H9 (cell line): ENCODE data around the gene BUD13. TPM values are rescaled to one million over a fixed set of nuclear protein-coding genes. Genes with fewer than 3 reads are reported as not detected.

Experiments used
- DNase-seq: peaks from one replicate; pipeline ENCODE4 v3.0.0-alpha.2; 2017
- H2AFZ ChIP-seq: one replicate; pipeline ENCODE4 v1.6.1; 2013; ENCODE audit warnings: mild to moderate bottlenecking, low read length, control low read depth, moderate library complexity
- H2AK5ac ChIP-seq: 2 replicates; pipeline ENCODE4 v1.6.1; 2013; ENCODE audit warnings: low read length, control low read depth, mixed read lengths; ENCODE audit not compliant: insufficient read length
- H2BK120ac ChIP-seq: one replicate; pipeline ENCODE4 v1.6.1; 2013; ENCODE audit warnings: low read depth, mild to moderate bottlenecking, low read length, control low read depth, inconsistent platforms; ENCODE audit not compliant: poor library complexity, severe bottlenecking
- H2BK12ac ChIP-seq: 2 replicates; pipeline ENCODE4 v1.6.1; 2013; ENCODE audit warnings: low read length, control low read depth, mixed read lengths, low read depth; ENCODE audit not compliant: insufficient read length
- H2BK15ac ChIP-seq: 2 replicates; pipeline ENCODE4 v1.6.1; 2013; ENCODE audit warnings: low read depth, low read length, control low read depth
- H2BK20ac ChIP-seq: one replicate; pipeline ENCODE4 v1.6.1; 2013; ENCODE audit warnings: low read depth, mild to moderate bottlenecking, low read length, control low read depth, inconsistent platforms; ENCODE audit not compliant: poor library complexity, severe bottlenecking
- H2BK5ac ChIP-seq: 2 replicates; pipeline ENCODE4 v1.6.1; 2013; ENCODE audit warnings: low read length, control low read depth, mixed read lengths; ENCODE audit not compliant: insufficient read length
- H3K14ac ChIP-seq: 2 replicates; pipeline ENCODE4 v1.6.1; 2013; ENCODE audit warnings: low read length, control low read depth; ENCODE audit not compliant: insufficient read depth
- H3K18ac ChIP-seq: 2 replicates; pipeline ENCODE4 v1.6.1; 2013; ENCODE audit warnings: low read depth, mild to moderate bottlenecking, mixed read lengths, low read length, control low read depth; ENCODE audit not compliant: insufficient read length
- H3K23ac ChIP-seq: 2 replicates; pipeline ENCODE4 v1.6.1; 2013; ENCODE audit warnings: low read length, control low read depth, mixed read lengths, low read depth; ENCODE audit not compliant: insufficient read length
- H3K23me2 ChIP-seq: 2 replicates; pipeline ENCODE4 v1.6.1; 2013; ENCODE audit warnings: low read depth, mild to moderate bottlenecking, mixed read lengths, low read length, control low read depth; ENCODE audit not compliant: insufficient read length, poor library complexity, severe bottlenecking
- H3K27ac ChIP-seq: 2 replicates; pipeline ENCODE4 v1.5.1; 2013; ENCODE audit warnings: low read length, control low read depth, mixed read lengths, low read depth; ENCODE audit not compliant: insufficient read length
- H3K27me3 ChIP-seq: 2 replicates; pipeline ENCODE4 v1.6.1; 2013; ENCODE audit warnings: low read length, control low read depth, inconsistent platforms; ENCODE audit not compliant: insufficient read depth
- H3K4ac ChIP-seq: 2 replicates; pipeline ENCODE4 v1.6.1; 2013; ENCODE audit warnings: low read depth, mild to moderate bottlenecking, control low read depth, inconsistent platforms, low read length, moderate library complexity
- H3K4me1 ChIP-seq: 2 replicates; pipeline ENCODE4 v1.6.1; 2013; ENCODE audit warnings: low read length, control low read depth, inconsistent platforms; ENCODE audit not compliant: insufficient read depth
- H3K4me2 ChIP-seq: 2 replicates; pipeline ENCODE4 v1.6.1; 2013; ENCODE audit warnings: low read length, control low read depth, mixed read lengths; ENCODE audit not compliant: insufficient read length, insufficient read depth
- H3K56ac ChIP-seq: 2 replicates; pipeline ENCODE4 v1.6.1; 2013; ENCODE audit warnings: low read depth, mild to moderate bottlenecking, mixed read lengths, low read length, control low read depth; ENCODE audit not compliant: insufficient read length
- H3K79me1 ChIP-seq: 2 replicates; pipeline ENCODE4 v1.6.1; 2013; ENCODE audit warnings: low read depth, mild to moderate bottlenecking, moderate library complexity, low read length, control low read depth, inconsistent platforms; ENCODE audit not compliant: insufficient read depth, poor library complexity, severe bottlenecking
- H3K79me2 ChIP-seq: 2 replicates; pipeline ENCODE4 v1.6.1; 2013; ENCODE audit warnings: low read length, control low read depth, inconsistent platforms; ENCODE audit not compliant: insufficient read depth
- H3K9ac ChIP-seq: 2 replicates; pipeline ENCODE4 v1.6.1; 2013; ENCODE audit warnings: low read length, control low read depth, mixed read lengths; ENCODE audit not compliant: insufficient read length; ENCODE audit errors: extremely low read depth
- H3K9me3 ChIP-seq: one replicate; pipeline ENCODE4 v1.6.1; 2013; ENCODE audit warnings: low read depth, low read length, inconsistent platforms; ENCODE audit not compliant: control insufficient read depth
- H3T11ph ChIP-seq: one replicate; pipeline ENCODE4 v1.6.1; 2013; ENCODE audit warnings: mild to moderate bottlenecking, low read length, control low read depth, inconsistent platforms
- H4K20me1 ChIP-seq: one replicate; pipeline ENCODE4 v1.6.1; 2013; ENCODE audit not compliant: control insufficient read depth, insufficient read length, insufficient read depth
- H4K5ac ChIP-seq: 2 replicates; pipeline ENCODE4 v1.6.1; 2013; ENCODE audit warnings: low read depth, mild to moderate bottlenecking, mixed read lengths, low read length, control low read depth; ENCODE audit not compliant: insufficient read length
- H4K8ac ChIP-seq: replicated peaks from 2 replicates; pipeline ENCODE4 v1.6.1; 2013; ENCODE audit warnings: low read length, control low read depth, mixed read lengths, low read depth; ENCODE audit not compliant: insufficient read length
- H4K91ac ChIP-seq: 2 replicates; pipeline ENCODE4 v1.6.1; 2013; ENCODE audit warnings: low read depth, mild to moderate bottlenecking, moderate library complexity, mixed read lengths, low read length, control low read depth; ENCODE audit not compliant: insufficient read length
- H3K27ac Mint-ChIP-seq, 3 experiments: 2 replicates in 2 of 3; 3 replicates in 1 of 3; pipeline ENCODE4 v1.8.0; 2020 to 2021; ENCODE audit warnings: mixed read lengths in 3 of 3, mild to moderate bottlenecking in 1 of 3, moderate library complexity in 1 of 3
- H3K27me3 Mint-ChIP-seq: 2 replicates; pipeline ENCODE4 v1.8.0; 2021; ENCODE audit warnings: low read depth, mild to moderate bottlenecking, moderate library complexity, mixed read lengths
- H3K36me3 Mint-ChIP-seq, 3 experiments: 2 replicates in 2 of 3; 3 replicates in 1 of 3; pipeline ENCODE4 v1.8.0; 2020 to 2021; ENCODE audit warnings: low read depth in 3 of 3, mixed read lengths in 3 of 3; ENCODE audit not compliant: insufficient read depth in 1 of 3
- H3K4me1 Mint-ChIP-seq, 2 experiments: 2 replicates each; pipeline ENCODE4 v1.8.0; 2020; ENCODE audit warnings: mixed read lengths in 2 of 2
- H3K4me3 Mint-ChIP-seq, 2 experiments: 2 replicates in 1 of 2; 3 replicates in 1 of 2; pipeline ENCODE4 v1.8.0; 2020 to 2021; ENCODE audit warnings: mild to moderate bottlenecking in 2 of 2, mixed read lengths in 2 of 2, moderate library complexity in 1 of 2
- H3K9me3 Mint-ChIP-seq, 2 experiments: 2 replicates in 1 of 2; 3 replicates in 1 of 2; pipeline ENCODE4 v1.8.0; 2020; ENCODE audit warnings: mild to moderate bottlenecking in 2 of 2, mixed read lengths in 2 of 2, moderate library complexity in 1 of 2
- WGBS: extraction: QIAGEN DNeasy Blood & Tissue Kit; methylation state at CpG from one replicate; pipeline ENCODE4 v1.1.7; 2013; ENCODE audit warnings: missing lambda C conversion rate, low lambda C conversion rate, mixed read lengths; ENCODE audit not compliant: insufficient read length; ENCODE audit errors: extremely low coverage; 5-methylcytosine and 5-hydroxymethylcytosine counted together
- total RNA-seq: library from RNA; stranded (reverse); gene quantifications from 2 replicates; pipeline ENCODE4 v1.2.1, GENCODE V29; 2021
- TF ChIP-seq, protein P1 (sequence below): fragments of 200-600 bp; sonication (generic); conservative IDR thresholded peaks from 3 replicates; pipeline ENCODE4 v1.8.0; 2021; ENCODE audit warnings: antibody characterized with exemption, mild to moderate bottlenecking

BUD13 gene
- total RNA-seq, 1 experiment from 2014 or later = 30.0 TPM

- H3K56ac ChIP-seq = no peak overlapping the region
- no peaks in the 10 kb centered on the region for H3K4me1 Mint-ChIP-seq
- peaks cover 9% of the 10 kb centered on the region for H3K27me3 Mint-ChIP-seq
Observed at GRCh38 chr11:116814502-116814901, 41.7 kb upstream of the BUD13 start.

More at GRCh38 chr11:116814502-116814901, 41.7 kb upstream of the BUD13 start:
- Histone ChIP-seq H4K91ac (no peak overlapping the region), H3K79me1 (no peaks in the 10 kb centered on the region), H3K4me2 (no peak overlapping the region), H3K27me3 (no peaks in the 10 kb centered on the region), H3K4ac (no peak overlapping the region), H2AK5ac (no peak overlapping the region), H4K5ac (no peak overlapping the region), H3K18ac (no peak overlapping the region), H4K20me1 (no peaks in the 10 kb centered on the region), H3K23ac (no peak overlapping the region), H2BK5ac (no peak overlapping the region), H3K79me2 (no peaks in the 10 kb centered on the region), H2BK120ac (no peak overlapping the region), H3T11ph (no peak overlapping the region), H3K9ac (no peak overlapping the region), H3K23me2 (peaks cover 4% of the 10 kb centered on the region), H3K14ac (no peak overlapping the region), H3K27ac (no peak overlapping the region), H2BK15ac (no peak overlapping the region), H3K9me3 (no peaks in the 10 kb centered on the region), H3K4me1 (no peaks in the 10 kb centered on the region), H2AFZ (no peak overlapping the region), H2BK12ac (no peak overlapping the region), H2BK20ac (no peak overlapping the region), H4K8ac (no peak overlapping the region)
- no peak for DNase-seq
- no CpG with 5 or more reads among the region's 6 CpGs for WGBS
- no peak overlapping the region for H3K27ac Mint-ChIP-seq
- no peak overlapping the region for H3K4me3 Mint-ChIP-seq
- no peaks in the 10 kb centered on the region for H3K36me3 Mint-ChIP-seq
- TF ChIP-seq, protein P1, sequence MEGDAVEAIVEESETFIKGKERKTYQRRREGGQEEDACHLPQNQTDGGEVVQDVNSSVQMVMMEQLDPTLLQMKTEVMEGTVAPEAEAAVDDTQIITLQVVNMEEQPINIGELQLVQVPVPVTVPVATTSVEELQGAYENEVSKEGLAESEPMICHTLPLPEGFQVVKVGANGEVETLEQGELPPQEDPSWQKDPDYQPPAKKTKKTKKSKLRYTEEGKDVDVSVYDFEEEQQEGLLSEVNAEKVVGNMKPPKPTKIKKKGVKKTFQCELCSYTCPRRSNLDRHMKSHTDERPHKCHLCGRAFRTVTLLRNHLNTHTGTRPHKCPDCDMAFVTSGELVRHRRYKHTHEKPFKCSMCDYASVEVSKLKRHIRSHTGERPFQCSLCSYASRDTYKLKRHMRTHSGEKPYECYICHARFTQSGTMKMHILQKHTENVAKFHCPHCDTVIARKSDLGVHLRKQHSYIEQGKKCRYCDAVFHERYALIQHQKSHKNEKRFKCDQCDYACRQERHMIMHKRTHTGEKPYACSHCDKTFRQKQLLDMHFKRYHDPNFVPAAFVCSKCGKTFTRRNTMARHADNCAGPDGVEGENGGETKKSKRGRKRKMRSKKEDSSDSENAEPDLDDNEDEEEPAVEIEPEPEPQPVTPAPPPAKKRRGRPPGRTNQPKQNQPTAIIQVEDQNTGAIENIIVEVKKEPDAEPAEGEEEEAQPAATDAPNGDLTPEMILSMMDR = no peak
- H3K9me3 Mint-ChIP-seq = no peaks in the 10 kb centered on the region
